K562 (cell line): Measurements from ENCODE around the gene CFDP1. TPM values are rescaled to one million over a fixed set of nuclear protein-coding genes. Genes with fewer than 3 reads are reported as not detected.

ENCODE experiments used
- ADNP ChIP-seq: fragments of 200-800 bp; sonication (Bioruptor generic); IDR thresholded peaks from 2 replicates; pipeline ENCODE4 v1.6.1; 2016; ENCODE audit warnings: missing genetic modification characterization, missing compliant biosample characterization
- BCOR ChIP-seq: fragments of 450-650 bp; IDR thresholded peaks from 2 replicates; pipeline ENCODE4 v1.6.1; 2016
- CBFB ChIP-seq: sonication (generic); formaldehyde crosslinking; IDR thresholded peaks from 2 replicates; pipeline ENCODE4 v1.4.0; 2020; ENCODE audit warnings: mild to moderate bottlenecking, missing genetic modification reagents
- KDM1A ChIP-seq, 2 experiments: fragments of 450-650 bp; IDR thresholded peaks; 2 replicates each; pipeline ENCODE4 v1.6.1; 2016; ENCODE audit warnings: mild to moderate bottlenecking in 2 of 2
- KDM5B ChIP-seq: fragments of 200-600 bp; sonication (generic); IDR thresholded peaks from 2 replicates; pipeline ENCODE4 v1.6.1; 2012; ENCODE audit warnings: low read depth, mild to moderate bottlenecking, moderate library complexity, low read length, control low read depth, inconsistent platforms; ENCODE audit not compliant: insufficient replicate concordance
- NCOA6 ChIP-seq: fragments of 450-650 bp; IDR thresholded peaks from 2 replicates; pipeline ENCODE4 v1.6.1; 2017; ENCODE audit warnings: mild to moderate bottlenecking
- NFXL1 ChIP-seq: fragments of 450-650 bp; formaldehyde crosslinking; IDR thresholded peaks from 2 replicates; pipeline ENCODE4 v1.4.0; 2021; ENCODE audit warnings: mild to moderate bottlenecking
- RBM25 ChIP-seq: fragments of 200-400 bp; formaldehyde crosslinking; IDR thresholded peaks from 2 replicates; pipeline ENCODE4 v1.6.1; 2018; ENCODE audit warnings: low read length, low read depth, moderate library complexity; ENCODE audit not compliant: severe bottlenecking
- SRSF3 ChIP-seq: fragments of 200-400 bp; formaldehyde crosslinking; IDR thresholded peaks from 2 replicates; pipeline ENCODE4 v1.6.1; 2016; ENCODE audit warnings: mild to moderate bottlenecking, low read length, moderate library complexity; ENCODE audit not compliant: insufficient read depth
- ZNF133 ChIP-seq: fragments of 250-450 bp; sonication (Bioruptor Pico); IDR thresholded peaks from 2 replicates; pipeline ENCODE4 v1.4.0; 2020; ENCODE audit warnings: mild to moderate bottlenecking
- ZNF41 ChIP-seq: fragments of 250-450 bp; sonication (Bioruptor Pico); conservative IDR thresholded peaks from 2 replicates; pipeline ENCODE4 v1.4.0; 2020; ENCODE audit warnings: mild to moderate bottlenecking
- ZNF436 ChIP-seq: fragments of 250-450, 450-650 bp; sonication (Bioruptor Pico); formaldehyde crosslinking; IDR thresholded peaks from 2 replicates; pipeline ENCODE4 v1.7.0; 2020; ENCODE audit warnings: mild to moderate bottlenecking
- ZNF583 ChIP-seq: fragments of 250-450 bp; sonication (Bioruptor Pico); IDR thresholded peaks from 2 replicates; pipeline ENCODE4 v1.4.0; 2020
- polyA plus RNA-seq, 8 experiments: library from polyadenylated mRNA; depleted of rRNA in 4 of 8; stranded (reverse) in 5 of 8; unstranded in 3 of 8; fragments of >200 nt; fragmentation: Nextera tagmentation in 2 of 8; fragmentation: Illumina TruSeq in 1 of 8; extraction: Ambion mirVana in 2 of 8; extraction: Trizol in 1 of 8; gene quantifications; 2 replicates each; pipeline versions ENCODE4 v1.2.1 to v1.2.3, GENCODE V29; 2011 to 2014; ENCODE audit warnings: inconsistent platforms in 1 of 8, missing spikeins in 1 of 8
- total RNA-seq, 7 experiments: library from RNA; depleted of rRNA in 6 of 7; stranded (reverse); fragments of >200 nt in 6 of 7; fragmentation: Illumina TruSeq in 2 of 7; extraction: Trizol in 2 of 7; gene quantifications; 2 replicates each; pipeline versions ENCODE4 v1.2.1 to v1.2.3, GENCODE V29; 2011 to 2021; ENCODE audit warnings: low replicate concordance in 1 of 7
- TF ChIP-seq, protein P1 (sequence below): fragments of 250-450 bp; sonication (Bioruptor Pico); IDR thresholded peaks from 2 replicates; pipeline ENCODE4 v1.8.0; 2022; ENCODE audit warnings: moderate library complexity, mild to moderate bottlenecking, inconsistent platforms
- TF ChIP-seq, protein P2 (sequence below), 3 experiments: fragments of 200-800 bp in 1 of 3; sonication (Bioruptor generic) in 1 of 3; sonication (generic) in 1 of 3; formaldehyde crosslinking in 1 of 3; IDR thresholded peaks; 2 replicates each; pipeline versions ENCODE4 v1.6.1 to v1.8.0; 2016 to 2022; ENCODE audit warnings: mild to moderate bottlenecking in 2 of 3, missing compliant biosample characterization in 2 of 3, missing genetic modification characterization in 2 of 3, missing genetic modification reagents in 1 of 3

CFDP1 gene
- total and polyA plus RNA-seq, 9 of the 15 experiments (the other 6 are each of a cell fraction or from before 2014, with no cell fraction given), result 31.5 to 78.4 (median 61.7) TPM

- TF ChIP-seq ZNF41 (no peak), KDM5B (no peak), ZNF133 (no peak), ZNF583 (CRISPR knock-in tag) (no peak), CBFB (no peak), BCOR (peak; percentile 67; the same call in 1 of the 2 replicates), KDM1A (IDR thresholded peaks at IDR 0.05) (peak; percentile 18 to 48; a peak in 3 of 4 replicates), SRSF3 (no peak), NCOA6 (no peak), NFXL1 (no peak), ZNF436 (no peak), ADNP (tag) (peak; percentile 70; the same call in 1 of the 2 replicates), RBM25 (peak; percentile 92)
- TF ChIP-seq, protein P1, sequence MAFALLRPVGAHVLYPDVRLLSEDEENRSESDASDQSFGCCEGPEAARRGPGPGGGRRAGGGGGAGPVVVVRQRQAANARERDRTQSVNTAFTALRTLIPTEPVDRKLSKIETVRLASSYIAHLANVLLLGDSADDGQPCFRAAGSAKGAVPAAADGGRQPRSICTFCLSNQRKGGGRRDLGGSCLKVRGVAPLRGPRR (CRISPR knock-in tag), result no peak
- TF ChIP-seq, protein P2, sequence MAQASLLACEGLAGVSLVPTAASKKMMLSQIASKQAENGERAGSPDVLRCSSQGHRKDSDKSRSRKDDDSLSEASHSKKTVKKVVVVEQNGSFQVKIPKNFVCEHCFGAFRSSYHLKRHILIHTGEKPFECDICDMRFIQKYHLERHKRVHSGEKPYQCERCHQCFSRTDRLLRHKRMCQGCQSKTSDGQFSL (CRISPR knock-in tag; IDR thresholded peaks at IDR 0.05), result no peak
- TF ChIP-seq, protein P2 (tag; IDR thresholded peaks at IDR 0.05), result no peak
These were observed 45.4 kb downstream of the CFDP1 start (continued) for GRCh38 chr16:75387951-75388350.
